Hematopoietic multipotent progenitor cell treated with erythropoietin and hydrocortisone succinate and interleukin-3 and kit ligand, for 17 days (in vitro differentiated cells): Measurements from ENCODE around the gene RBBP6.
"Not testable (repeated sequence)": the region's sequence is repeated elsewhere in the genome, so short reads cannot be mapped to it uniquely, and the experiment has no call there.

Source experiments
- DNase-seq: peaks from one replicate; pipeline ENCODE4 v3.0.0-alpha.2; 2015; ENCODE audit warnings: low spot score

Gene RBBP6

DNA sequence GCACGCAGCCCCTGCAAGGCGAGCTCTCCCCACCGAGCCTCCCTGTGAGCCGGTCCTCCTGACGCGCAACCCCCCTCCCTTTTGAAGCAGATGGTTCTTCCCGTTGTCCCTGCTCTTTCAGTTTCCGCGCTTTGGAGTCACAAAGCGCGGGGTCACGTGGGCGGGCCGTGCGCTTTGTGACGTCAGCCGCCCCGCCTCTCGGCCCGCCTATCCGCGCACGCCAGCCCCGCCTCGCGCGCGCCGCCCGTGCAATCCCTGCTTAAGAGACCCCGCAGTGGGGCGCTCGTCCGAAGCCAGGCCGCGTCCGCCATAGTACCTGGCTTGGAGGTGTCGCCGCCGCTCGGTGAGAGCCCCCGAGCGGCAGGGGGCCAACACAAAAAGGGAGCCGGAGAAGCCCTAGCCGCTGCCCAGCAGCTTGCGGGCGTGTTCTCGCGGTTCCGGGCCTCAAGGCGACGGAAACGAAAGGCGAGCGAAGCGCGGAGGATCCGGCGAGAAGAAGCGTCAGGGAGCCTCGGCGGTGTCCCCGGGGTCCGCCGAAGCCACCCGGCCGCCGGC is at the start of gene RBBP6:
Gene RBBP6 (plus strand): TSS at position 272 of the 555 bp plus-strand sequence. CDS start 1,061 bp downstream, outside the sequence.
- peak; percentile 96 for DNase-seq

GRCh38 chr16:24490866-24491265 is 48.5 kb upstream of the RBBP6 start:
- DNase-seq, result no peak

- DNase-seq, result no peak
These were observed 47.6 kb upstream of the RBBP6 start for GRCh38 chr16:24491731-24492130.

- no peak for DNase-seq
These were observed 45.5 kb upstream of the RBBP6 start for GRCh38 chr16:24493821-24494220.

DNA sequence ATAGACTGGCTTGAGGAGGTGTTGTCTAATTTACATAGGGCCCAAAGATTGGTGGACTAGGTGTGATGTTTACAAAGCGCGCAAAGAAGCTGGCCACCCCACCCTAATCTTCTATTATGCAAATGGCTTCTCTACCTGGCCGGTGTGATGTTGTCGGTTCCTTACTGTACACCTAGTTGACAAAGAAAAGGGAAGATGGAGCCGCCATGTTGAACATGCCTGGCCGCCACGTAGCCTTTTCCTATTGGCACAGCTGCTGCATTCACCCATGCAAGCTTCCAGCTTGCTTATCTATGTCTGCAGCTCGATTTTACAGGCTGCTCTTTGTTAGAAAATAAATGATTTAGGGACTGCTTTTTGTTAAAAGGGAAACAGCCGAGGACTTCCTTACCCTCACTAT is 44.2 kb upstream of the RBBP6 start:
- DNase-seq, result not testable (repeated sequence)

DNA sequence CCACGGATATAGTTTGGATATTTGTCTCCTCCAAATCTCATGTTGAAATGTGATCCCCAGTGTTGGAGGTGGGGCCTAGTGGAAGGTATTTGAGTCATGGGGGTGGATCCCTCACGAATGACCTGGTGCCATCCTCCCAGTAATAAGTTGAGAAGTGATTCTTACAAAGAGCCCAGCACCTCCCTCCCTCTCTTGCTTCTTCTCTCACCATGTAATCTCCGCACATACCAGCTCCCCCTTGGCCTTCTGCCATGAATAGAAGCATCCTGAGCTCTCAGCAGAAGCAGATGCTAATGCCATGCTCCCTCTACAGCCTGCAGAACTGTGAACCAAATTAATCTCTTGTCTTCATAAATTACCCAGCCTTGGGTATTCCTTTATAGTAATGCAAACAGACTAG is 41.9 kb upstream of the RBBP6 start:
- no peak for DNase-seq

DNA sequence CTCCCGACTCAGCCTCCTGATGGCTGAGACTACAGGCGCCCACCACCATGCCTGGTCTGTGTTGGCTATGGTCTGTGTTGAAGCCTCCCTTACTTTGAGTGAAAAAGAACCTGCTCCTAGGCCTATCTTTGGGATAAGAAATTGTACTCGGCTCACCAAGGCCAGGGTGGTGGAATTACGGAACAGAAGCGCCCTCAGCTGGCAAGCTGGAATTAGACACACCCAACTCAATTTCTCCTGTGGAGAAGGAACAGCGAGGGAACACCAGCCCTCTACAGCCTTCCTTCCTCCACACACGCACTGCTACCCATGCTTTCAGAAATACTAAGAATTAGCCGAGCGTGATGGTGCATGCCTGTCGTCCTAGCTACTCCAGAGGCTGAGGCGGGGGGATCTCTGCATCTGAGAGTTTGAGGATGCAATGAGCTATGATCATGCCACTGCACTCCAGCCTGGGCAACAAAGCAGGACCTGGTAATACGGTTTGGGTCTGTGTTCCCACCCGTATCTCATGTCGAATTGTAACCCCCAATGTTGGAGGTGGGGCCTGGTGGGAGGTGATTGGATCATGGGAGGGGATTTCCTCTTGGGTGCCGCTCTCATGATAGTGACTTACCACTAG is 40.1 kb upstream of the RBBP6 start:
- no peak for DNase-seq

GRCh38 chr16:24504472-24505345 is 34.7 kb upstream of the RBBP6 start:
- peak; percentile 62 for DNase-seq

DNA sequence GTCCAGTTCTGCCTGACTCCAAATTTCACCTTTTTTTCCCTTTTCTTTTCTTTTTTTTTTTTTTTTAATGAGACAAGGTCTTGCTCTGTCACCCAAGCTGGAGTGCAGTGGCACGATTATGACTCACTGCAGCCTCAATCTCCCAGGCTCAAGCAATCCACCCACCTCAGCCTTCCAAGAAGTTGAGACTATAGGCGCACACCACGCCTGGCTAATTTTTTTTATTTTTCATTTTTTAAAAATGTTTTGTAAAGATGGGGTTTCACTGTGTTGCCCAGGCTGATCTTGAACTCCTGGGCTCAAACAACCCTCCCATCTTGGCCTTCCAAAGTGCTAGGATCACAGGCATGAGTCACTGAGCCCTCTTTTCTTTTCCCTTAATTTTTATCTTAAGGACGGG is 33.4 kb upstream of the RBBP6 start:
- DNase-seq, result no peak

- no peak for DNase-seq
These were observed 31.3 kb upstream of the RBBP6 start for GRCh38 chr16:24507959-24508480.

- DNase-seq, result no peak
These were observed 30.8 kb upstream of the RBBP6 start for GRCh38 chr16:24508614-24509013.

DNA sequence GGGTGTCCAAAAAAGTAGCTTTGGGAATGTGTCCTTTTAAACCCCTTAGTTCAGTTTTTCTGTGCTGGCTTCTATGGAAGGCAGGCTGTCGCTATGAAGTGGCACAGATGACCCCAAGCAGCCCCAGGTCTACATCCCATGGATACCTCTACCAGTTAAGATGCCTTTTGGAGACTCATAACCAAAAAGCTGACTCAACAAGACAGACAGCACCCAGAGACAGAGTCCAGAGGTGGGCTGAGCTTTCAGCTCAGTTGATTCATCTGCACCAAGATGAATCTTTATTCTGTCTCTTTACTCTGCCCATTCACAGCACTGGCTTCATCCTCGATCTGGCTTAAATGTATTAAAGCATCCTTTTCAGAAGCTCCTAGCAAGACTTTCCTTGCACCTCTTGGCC is 29.8 kb upstream of the RBBP6 start:
- DNase-seq, result no peak

- no peak for DNase-seq
These were observed 28.2 kb upstream of the RBBP6 start for GRCh38 chr16:24511174-24511573.

GRCh38 chr16:24511792-24512191 is 27.6 kb upstream of the RBBP6 start:
- no peak for DNase-seq

DNA sequence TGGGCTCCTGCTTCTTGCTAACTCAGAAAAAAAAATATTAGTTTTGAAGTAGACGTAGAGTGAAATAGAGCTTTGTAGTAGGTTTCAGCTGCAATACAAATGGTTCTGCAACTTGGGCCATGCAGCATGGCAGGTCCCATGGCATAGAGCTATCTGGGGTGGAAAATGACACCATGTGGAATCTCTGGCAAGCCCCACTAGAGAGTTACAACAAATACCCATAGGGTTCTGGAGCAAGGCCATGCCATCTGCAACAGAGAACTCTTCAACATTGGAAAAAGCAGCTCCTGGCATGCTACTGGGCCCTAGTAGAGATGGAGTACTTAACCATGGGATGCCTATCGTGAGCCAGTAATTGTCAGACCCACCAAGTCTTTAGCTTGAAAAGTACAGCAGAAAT is 25.3 kb upstream of the RBBP6 start:
- no peak for DNase-seq

DNA sequence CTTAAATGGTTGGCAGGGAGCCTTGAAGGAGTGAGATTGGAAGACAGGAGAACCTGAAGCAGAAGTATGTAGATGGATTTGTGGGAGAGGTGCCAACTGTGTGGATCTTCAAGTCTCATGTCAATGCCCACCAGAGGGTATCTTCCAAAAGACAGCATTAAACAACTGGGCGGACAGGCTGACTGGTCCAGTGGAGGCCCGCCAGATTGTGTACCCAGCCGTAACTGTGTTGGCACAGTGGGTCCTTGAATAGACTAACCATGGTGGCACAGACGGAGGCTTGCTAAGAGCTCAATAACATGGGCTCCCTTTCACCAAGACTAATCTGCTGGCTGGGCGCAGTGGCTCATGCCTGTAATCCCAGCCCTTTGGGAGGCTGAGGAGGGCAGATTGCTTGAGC is 24.2 kb upstream of the RBBP6 start:
- no peak for DNase-seq

DNA sequence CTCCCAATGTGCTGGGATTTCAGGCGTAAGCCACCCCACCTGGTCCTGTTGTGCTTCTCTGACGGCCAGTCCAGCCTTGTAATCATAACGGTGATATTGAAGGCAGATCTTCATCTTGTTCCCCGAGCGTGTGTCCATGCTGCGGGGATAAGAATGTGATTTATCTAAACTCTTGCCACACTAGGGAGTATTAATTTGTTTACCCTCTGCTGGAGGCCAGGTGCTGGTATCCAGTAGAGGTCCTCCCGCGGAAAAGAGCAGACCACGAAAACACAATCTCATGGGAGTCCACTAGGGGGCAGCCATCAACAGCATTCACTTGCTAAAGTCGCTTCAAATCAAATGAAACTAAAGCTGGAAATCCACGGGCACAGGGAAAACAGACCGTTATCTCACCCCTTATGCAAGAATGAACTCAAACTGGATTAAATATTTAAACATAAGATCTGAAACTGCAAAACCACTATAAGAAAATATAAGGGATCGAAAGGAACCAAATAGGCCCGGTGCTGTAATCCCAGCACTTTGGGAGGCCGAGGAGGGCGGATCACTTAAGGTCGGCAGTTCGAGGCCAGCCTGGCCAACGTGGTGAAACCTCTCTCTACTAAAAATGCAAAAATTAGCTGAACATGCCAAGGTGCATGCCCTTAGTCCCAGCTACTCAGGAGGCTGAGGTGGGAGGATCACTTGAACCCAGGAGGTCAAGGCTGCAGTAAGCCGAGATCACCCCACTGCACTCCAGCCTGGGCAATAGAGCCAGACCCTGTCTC is 22.3 kb upstream of the RBBP6 start:
- DNase-seq, result peak; percentile 81

DNA sequence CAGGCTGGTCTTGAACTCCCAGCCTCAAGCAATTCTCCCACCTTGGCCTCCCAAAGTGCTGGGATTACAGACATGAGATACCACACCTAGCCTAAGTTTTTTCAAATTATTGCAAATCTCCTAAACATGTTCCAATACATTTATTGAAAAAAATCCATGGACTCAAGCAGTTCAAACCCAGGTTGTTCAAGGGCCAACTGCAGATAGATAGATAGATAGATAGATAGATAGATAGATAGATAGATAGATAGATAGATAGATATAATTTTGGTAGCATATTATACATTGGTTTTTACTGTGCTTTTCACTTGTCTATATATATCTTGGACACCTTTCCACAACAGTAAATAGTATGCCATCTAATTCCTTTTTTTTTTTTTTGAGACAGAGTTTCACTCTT is 20.9 kb upstream of the RBBP6 start:
- DNase-seq, result no peak

- no peak for DNase-seq
These were observed 18.4 kb upstream of the RBBP6 start for GRCh38 chr16:24520983-24521382.

GRCh38 chr16:24522751-24523150 is 16.6 kb upstream of the RBBP6 start:
- DNase-seq, result no peak

DNA sequence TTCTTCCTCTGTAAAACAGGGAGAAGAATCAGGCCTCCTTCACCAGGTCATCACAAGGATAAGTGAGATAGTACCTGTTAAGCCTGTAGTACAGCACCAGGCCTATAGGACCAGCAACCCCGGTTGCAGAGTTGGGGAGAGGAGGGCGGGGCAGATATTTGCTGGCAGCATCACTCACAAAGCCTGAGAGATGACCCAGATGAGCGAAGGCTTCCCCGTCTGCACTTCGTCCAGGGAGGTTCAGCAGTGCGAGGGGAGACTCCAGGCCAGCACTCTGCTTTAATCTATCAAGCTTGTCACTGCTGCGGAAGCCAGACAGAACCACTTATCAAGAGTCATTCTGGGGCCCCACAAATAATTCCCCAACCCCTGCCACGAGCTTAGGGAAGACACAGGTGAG is 15.8 kb upstream of the RBBP6 start:
- no peak for DNase-seq
